HG03439 (cell line): ENCODE results near the gene PGM1.
A peak's percentile ranks its signal among the peaks of the same experiment; 100 is the strongest.

Source experiments
- ATAC-seq: cut with Tn5 transposase; IDR thresholded peaks from one replicate; pipeline ENCODE4 v1.9.1; 2021; ENCODE audit warnings: mild to moderate bottlenecking, moderate library complexity; ENCODE audit not compliant: unreplicated experiment

PGM1 gene

GRCh38 chr1:63691701-63692425 lies 98.7 kb downstream of the PGM1 start:
- ATAC-seq = peak; percentile 75

GRCh38 chr1:63693944-63694571 lies 100.8 kb downstream of the PGM1 start:
- no peak for ATAC-seq

DNA sequence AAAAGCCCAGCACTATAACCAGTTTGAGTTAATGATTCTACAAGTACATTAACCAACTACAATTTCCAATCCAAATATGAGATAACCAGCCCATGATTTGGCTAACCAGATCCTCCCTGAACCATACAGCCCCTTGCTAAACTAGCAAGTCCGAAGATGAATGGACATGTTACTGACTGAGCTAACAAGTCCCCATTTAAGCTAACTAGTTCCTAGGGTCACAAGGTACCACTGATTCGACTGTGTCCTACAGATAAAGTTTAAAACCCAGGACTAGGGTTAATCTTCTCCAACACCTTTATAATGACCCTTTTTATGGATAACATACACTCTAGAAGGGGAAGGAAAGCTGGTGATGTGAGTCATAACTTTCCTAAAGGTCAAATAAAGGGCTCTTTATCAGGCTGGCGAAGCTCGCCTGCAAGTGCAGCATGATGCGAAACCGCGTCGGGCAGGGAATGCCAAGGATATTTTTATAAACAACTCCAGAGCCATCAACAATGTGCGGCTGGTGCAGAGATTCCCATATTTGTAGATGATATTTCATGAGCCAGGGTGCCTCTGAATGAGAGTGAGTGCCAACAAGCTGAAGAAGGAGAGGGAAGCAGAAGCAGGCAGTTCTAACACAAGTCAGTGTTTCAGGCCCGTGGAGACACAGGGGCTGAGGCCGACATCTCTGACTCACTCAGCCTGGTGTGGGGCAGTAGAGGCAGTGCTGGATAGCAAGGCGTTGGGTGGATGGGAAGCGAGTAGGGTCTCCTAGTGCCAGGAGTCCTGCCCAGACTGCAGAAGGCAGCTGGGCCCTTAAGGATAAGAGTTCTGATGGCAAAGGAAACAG lies 105.0 kb downstream of the PGM1 start:
- ATAC-seq = no peak

- ATAC-seq = no peak
Measured at GRCh38 chr1:63701187-63701586, 108.0 kb downstream of the PGM1 start.

- no peak for ATAC-seq
Measured at GRCh38 chr1:63703701-63704107, 110.5 kb downstream of the PGM1 start.

GRCh38 chr1:63704443-63704842 lies 111.2 kb downstream of the PGM1 start:
- ATAC-seq = no peak

DNA sequence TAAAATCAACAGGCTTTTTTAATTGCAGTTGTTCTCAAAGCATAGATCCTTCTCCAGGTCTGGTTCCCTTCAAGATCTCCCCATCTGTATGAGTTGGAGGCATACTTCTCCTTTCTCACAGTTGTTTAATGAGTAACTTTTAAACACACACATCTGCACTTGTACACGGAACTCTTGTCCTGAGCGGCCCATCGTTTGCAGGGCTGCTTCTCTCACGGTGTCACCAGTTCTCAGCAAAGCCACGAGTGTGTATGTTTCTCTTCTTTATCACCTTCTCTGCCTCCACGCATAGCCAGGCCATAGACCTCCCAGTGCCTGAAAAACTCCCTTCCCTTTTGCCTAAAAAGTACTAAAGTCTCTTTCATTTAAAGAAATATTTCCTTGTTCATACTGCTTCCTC lies 111.9 kb downstream of the PGM1 start:
- no peak for ATAC-seq

DNA sequence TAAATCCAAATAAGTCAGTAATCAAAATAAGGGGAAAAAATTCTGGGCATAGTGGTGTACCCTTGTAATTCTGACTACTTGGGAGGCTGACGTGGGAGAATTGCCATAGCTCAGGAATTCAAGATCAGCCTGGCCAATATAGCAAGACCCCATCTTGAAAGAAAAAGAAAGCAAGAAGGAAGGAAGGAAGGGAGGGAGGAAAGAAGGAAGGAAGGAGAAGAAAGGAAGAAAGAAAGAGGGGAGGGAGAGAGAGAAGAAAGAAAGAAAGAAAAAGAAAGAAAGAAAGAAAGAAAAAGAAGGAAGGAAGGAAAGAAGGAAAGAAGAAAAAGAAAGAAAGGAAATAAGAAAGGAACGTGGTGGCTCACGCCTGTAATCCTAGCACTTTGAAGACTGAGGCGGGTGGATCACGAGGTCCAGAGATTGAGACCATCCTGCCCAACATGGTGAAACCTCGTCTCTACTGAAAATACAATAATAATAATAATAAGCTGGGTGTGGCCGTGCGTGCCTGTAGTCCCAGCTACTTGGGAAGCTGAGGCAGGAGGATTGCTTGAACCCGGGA lies 116.1 kb downstream of the PGM1 start:
- ATAC-seq = no peak
